Right kidney (tissue), 9 donors: ENCODE data around the gene ANKK1.

ENCODE experiments used
- DNase-seq: peaks from one replicate; pipeline ENCODE4 v3.0.0-alpha.2; 2016
- long read RNA-seq, 8 donors: transcript quantifications; one replicate each; lab custom pipeline, GENCODE V29; 2026

The ANKK1 gene
- long read RNA-seq, donor 1: 0 reads
- long read RNA-seq, donor 2: 0 reads
- long read RNA-seq, donor 3: 0 reads
- long read RNA-seq, donor 4: 0 reads
- long read RNA-seq, donor 5: 0 reads
- long read RNA-seq, donor 6: 0 reads
- long read RNA-seq, donor 7: 0 reads
- long read RNA-seq, donor 8: 0 reads

GRCh38 chr11:113387605-113388211, at the start of gene ANKK1:
ANKK1 (plus strand) TSS chr11:113387779; CDS start chr11:113387885, 106 bp downstream.
- DNase-seq: peak; percentile 61

- no peak for DNase-seq
Measured at GRCh38 chr11:113338730-113339129, 48.8 kb upstream of the ANKK1 start.

DNA sequence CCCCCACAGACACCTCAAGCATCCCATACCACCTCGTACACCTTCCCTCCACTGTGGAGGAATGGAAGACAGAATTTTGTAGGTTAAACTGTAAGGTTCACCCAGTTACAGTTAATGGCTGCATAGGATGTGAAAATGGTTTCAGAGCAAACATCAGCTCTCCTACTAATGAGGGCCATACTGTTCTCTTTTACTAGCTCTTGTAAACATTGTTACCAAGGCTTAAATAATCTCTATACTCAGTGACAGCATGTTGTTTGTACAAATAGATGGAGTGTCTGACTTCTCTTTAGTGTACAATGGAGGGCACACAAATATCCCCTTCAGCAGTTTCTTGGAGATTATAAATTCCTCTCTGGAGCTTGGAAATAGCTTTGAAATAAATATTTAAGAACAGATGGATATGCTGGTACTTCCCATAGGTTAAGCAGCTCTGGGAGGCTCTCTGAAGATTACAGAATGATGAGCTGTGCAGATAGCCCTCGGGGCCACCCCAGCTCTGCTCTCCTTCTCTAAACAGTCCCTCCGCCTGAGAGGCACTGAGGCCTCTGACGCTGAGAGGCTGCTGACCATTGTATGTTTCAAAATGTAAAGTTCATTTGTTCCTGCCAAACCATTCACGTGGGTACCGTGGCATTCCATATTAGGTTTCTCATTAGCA, 47.5 kb upstream of the ANKK1 start:
- DNase-seq: no peak

GRCh38 chr11:113341388-113342165, 46.0 kb upstream of the ANKK1 start:
- no peak for DNase-seq

DNA sequence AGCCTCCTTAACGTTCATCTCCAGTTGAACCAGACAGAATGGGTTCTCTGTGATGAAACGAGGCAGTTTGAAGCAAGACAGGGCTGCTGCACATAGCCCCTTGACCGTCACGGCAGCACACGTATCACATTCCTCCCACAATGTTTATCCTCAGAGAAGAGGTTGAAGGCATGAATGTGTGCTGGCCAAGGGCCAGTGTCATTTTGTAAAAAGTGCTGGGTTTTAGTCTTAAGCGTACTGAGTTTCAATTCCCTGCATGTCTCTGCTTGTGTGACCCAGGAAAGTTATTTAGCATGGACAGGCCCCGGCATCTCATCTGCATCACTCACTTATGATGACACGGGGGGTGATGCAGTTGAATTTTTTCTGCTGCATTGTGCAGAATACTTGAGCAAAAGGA, 41.6 kb upstream of the ANKK1 start:
- no peak for DNase-seq

GRCh38 chr11:113349528-113349927, 38.1 kb upstream of the ANKK1 start:
- DNase-seq: no peak

GRCh38 chr11:113350336-113351067, 37.1 kb upstream of the ANKK1 start:
- no peak for DNase-seq

DNA sequence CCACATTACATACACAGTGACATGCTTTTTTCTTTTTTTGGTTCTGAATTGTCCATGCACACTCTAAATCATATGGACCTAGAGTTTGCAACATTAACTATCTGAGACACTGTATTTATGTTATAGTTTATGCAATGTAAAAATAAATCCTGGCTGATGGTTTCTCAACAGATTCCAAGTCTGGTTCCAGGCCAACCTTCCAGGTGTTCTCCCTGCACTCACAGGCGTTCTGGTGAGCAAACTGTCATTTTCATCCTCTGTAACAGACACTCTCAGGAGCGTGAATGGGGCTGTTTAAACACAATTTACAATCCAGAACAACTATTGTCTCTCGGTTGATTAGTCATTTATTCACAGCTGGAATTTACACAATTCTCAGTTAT, 36.5 kb upstream of the ANKK1 start:
- DNase-seq: no peak

DNA sequence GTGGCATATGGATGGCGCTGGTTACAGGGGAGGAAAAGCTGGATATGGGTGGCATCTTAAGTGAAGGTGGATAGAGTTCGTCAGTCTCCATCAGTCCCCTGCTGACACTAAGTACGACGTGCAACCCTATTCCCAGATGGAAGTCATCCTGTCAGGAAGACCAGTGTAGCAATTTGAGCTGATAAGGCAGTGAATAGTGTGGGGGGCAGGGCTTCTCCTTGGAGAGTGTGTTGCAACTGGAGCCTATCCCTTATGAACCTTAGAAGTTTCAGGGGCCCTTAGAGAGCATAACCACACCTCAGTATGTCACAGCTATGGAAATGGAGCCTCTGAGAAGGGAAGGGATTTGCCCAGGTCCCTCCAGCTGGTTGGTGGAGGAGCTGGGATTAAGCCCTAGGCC, 36.1 kb upstream of the ANKK1 start:
- no peak for DNase-seq

DNA sequence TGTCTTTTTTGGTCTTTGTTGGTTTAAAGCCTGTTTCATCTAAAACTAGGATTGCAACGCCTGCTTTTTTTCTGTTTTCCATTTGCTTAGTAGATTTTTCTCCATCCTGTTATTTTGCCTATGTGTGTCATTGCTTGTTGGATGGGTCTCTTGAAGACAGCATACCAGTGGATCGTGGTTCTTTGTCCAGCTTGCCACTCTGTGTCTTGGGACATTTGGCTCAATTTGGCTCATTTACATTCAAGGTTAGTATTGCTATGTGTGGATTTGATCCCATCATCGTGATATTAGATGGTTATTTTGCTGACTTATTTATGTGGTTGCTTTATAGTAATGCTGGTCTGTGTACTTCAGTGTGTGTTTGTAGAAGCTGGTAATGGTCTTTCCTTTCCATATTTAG, 31.4 kb upstream of the ANKK1 start:
- DNase-seq: no peak

GRCh38 chr11:113363406-113363805, 24.2 kb upstream of the ANKK1 start:
- no peak for DNase-seq

- DNase-seq: no peak
Measured at GRCh38 chr11:113363996-113364641, 23.5 kb upstream of the ANKK1 start.

GRCh38 chr11:113365895-113366294, 21.7 kb upstream of the ANKK1 start:
- DNase-seq: no peak

DNA sequence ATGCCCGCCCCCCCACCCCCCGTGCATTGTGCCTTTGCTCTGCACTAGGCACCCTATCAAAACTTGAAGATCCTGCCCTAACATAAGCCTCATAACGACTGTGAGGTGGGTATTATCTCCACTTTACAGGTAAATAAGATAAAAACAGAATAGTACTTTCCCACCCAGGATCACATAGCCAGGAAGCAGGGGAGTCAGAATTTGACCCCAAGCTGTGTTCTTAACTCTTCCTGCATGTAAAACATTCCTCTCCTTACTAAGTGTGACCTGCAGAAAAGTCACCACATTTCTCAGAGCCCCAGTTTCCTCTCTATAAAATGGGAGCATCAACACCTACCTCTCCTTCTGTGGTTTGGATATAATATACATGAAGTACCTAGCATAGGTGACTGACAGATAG, 18.2 kb upstream of the ANKK1 start:
- no peak for DNase-seq

DNA sequence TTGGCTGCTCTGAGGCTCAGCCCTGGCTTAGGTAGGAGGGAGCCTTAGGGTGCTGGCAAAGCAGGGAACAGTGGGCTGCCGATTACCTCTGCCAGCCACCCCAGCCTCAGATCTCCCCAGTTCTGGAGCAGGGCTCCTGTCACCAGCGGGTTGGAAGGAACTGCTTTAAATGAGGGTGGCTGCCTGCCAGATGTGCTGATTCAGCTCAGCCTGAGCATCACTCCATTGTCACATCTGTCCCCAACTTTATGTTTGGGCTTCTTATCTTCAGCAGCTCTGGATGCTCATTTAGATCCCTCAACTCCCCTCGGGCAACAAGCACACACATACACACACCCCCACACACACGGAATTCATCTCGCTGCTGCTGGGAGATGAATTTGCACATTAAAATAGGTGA, 16.9 kb upstream of the ANKK1 start:
- DNase-seq: no peak

GRCh38 chr11:113372309-113372708, 15.3 kb upstream of the ANKK1 start:
- no peak for DNase-seq

DNA sequence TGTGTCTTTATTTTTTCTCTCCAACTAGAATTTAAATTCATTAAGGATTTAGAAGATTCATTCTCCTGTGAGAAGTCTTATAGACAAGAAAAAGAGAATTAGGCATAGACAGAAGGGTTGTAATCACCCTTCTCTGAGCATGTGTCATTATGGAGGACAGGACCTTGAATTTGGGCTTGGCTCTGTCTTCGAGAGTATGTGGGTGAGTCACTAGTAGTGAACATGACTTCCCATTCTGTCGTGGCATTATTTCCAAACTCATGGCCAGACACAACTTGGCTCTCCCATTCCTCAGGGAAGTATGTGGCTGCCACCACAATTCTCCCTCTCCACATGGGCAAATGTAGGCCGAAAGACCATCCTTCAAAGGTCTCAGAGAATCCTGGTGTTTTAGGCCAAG, 14.3 kb upstream of the ANKK1 start:
- DNase-seq: no peak

DNA sequence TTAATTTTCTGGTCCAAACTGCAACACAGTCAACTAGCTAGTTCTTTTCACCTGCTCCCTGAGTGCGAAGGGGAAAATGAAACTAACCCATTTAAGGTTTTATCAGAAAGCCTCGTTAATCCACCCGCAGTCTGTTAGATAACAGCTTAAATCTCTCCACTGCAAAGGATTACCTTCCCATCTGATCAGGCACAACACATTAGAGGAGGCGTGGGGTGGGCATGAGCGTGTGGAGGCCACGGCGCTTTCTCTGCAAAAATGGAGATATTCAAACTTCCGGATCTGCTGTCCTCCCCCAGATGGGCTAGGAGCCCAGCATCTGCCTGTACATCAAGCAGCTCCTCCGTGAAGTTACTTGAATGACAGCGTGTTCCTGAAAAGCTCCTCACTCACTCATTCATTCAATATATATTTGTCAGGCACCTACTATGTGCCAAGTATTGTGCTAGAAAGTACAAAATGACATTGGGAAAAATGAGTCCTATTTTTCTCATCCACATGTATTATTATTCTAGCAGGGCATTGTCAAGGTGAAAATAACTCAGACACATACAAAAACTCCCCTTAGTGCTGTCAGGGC, 13.5 kb upstream of the ANKK1 start:
- DNase-seq: no peak

GRCh38 chr11:113375402-113375801, 12.2 kb upstream of the ANKK1 start:
- no peak for DNase-seq

- DNase-seq: no peak
Measured at GRCh38 chr11:113376156-113376555, 11.4 kb upstream of the ANKK1 start.

GRCh38 chr11:113377681-113378412, 9.7 kb upstream of the ANKK1 start:
- DNase-seq: no peak
